ENCODE data around the gene XPO1.

DNA sequence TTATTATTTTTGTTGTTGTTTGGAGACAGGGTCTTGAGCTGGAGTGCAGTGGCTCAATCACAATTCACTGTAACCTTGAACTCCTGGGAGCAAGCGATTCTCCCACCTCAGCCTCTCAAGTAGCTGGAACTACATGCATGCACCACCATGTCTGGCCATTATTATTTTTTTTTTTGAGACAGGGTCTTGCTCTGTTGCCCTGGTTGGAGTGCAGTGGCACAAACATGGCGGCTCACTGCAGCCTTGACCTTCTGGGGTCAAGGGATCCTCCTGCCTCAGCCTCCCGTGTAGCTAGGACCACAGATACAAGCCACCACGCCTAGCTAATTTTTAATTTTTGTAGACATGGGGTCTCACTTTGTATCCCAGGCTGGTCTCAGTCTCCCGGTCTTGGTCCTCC, 20.0 kb upstream of the XPO1 start:
- TF ChIP-seq JUND (IDR thresholded peaks at IDR 0.05): no peak
- TF ChIP-seq, protein P1, sequence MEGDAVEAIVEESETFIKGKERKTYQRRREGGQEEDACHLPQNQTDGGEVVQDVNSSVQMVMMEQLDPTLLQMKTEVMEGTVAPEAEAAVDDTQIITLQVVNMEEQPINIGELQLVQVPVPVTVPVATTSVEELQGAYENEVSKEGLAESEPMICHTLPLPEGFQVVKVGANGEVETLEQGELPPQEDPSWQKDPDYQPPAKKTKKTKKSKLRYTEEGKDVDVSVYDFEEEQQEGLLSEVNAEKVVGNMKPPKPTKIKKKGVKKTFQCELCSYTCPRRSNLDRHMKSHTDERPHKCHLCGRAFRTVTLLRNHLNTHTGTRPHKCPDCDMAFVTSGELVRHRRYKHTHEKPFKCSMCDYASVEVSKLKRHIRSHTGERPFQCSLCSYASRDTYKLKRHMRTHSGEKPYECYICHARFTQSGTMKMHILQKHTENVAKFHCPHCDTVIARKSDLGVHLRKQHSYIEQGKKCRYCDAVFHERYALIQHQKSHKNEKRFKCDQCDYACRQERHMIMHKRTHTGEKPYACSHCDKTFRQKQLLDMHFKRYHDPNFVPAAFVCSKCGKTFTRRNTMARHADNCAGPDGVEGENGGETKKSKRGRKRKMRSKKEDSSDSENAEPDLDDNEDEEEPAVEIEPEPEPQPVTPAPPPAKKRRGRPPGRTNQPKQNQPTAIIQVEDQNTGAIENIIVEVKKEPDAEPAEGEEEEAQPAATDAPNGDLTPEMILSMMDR (IDR thresholded peaks at IDR 0.05; ENCODE audit: low read depth, low read length, missing input control): no peak
- TF ChIP-seq TAF1 (conservative IDR thresholded peaks at IDR 0.05): no peak
- no peak for TF ChIP-seq RAD21 (IDR thresholded peaks at IDR 0.05)
- no peak for TF ChIP-seq RXRA (IDR thresholded peaks at IDR 0.05)
- TF ChIP-seq, protein P2, sequence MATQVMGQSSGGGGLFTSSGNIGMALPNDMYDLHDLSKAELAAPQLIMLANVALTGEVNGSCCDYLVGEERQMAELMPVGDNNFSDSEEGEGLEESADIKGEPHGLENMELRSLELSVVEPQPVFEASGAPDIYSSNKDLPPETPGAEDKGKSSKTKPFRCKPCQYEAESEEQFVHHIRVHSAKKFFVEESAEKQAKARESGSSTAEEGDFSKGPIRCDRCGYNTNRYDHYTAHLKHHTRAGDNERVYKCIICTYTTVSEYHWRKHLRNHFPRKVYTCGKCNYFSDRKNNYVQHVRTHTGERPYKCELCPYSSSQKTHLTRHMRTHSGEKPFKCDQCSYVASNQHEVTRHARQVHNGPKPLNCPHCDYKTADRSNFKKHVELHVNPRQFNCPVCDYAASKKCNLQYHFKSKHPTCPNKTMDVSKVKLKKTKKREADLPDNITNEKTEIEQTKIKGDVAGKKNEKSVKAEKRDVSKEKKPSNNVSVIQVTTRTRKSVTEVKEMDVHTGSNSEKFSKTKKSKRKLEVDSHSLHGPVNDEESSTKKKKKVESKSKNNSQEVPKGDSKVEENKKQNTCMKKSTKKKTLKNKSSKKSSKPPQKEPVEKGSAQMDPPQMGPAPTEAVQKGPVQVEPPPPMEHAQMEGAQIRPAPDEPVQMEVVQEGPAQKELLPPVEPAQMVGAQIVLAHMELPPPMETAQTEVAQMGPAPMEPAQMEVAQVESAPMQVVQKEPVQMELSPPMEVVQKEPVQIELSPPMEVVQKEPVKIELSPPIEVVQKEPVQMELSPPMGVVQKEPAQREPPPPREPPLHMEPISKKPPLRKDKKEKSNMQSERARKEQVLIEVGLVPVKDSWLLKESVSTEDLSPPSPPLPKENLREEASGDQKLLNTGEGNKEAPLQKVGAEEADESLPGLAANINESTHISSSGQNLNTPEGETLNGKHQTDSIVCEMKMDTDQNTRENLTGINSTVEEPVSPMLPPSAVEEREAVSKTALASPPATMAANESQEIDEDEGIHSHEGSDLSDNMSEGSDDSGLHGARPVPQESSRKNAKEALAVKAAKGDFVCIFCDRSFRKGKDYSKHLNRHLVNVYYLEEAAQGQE (IDR thresholded peaks at IDR 0.05): no peak
- TF ChIP-seq, protein P3, sequence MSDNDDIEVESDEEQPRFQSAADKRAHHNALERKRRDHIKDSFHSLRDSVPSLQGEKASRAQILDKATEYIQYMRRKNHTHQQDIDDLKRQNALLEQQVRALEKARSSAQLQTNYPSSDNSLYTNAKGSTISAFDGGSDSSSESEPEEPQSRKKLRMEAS (IDR thresholded peaks at IDR 0.05): no peak
- no peak for TF ChIP-seq HNF4G (IDR thresholded peaks at IDR 0.05)
- TF ChIP-seq YY1 (IDR thresholded peaks at IDR 0.05): no peak
- TF ChIP-seq SP1 (IDR thresholded peaks at IDR 0.05): no peak
- no peak for TF ChIP-seq EGR1 (IDR thresholded peaks at IDR 0.05; ENCODE audit: low read depth in 2 of 2)
- no peak for TF ChIP-seq GABPA (IDR thresholded peaks at IDR 0.05 in 1 of 2, conservative IDR thresholded peaks at IDR 0.05 in 1 of 2)
